A673 (cell line): Measurements from ENCODE around the gene SGCD.

Source experiments
- CTCF ChIP-seq: fragments of 300-800, 200-600 bp; sonication (generic); conservative IDR thresholded peaks from 2 replicates; pipeline ENCODE4 v1.5.1; 2017; ENCODE audit warnings: low read depth, mild to moderate bottlenecking, antibody characterized with exemption, low read length, moderate library complexity, mixed read lengths
- EZH2 ChIP-seq: fragments of 200-600 bp; sonication (generic); IDR thresholded peaks from 2 replicates; pipeline ENCODE4 v1.6.1; 2017; ENCODE audit warnings: borderline replicate concordance, low read depth, mild to moderate bottlenecking, mixed read lengths, antibody characterized with exemption, low read length; ENCODE audit not compliant: poor library complexity, severe bottlenecking

GRCh38 chr5:156693113-156693512 is 366.1 kb downstream of the SGCD start:
- TF ChIP-seq CTCF (no peak), EZH2 (no peak)
